HepG2 (cell line): ENCODE results near the gene IGLON5. TPM values are rescaled to one million over a fixed set of nuclear protein-coding genes. Genes with fewer than 3 reads are reported as not detected.

ENCODE experiments used
- CBX5 ChIP-seq: sonication (generic); formaldehyde crosslinking; IDR thresholded peaks from 2 replicates; pipeline ENCODE4 v1.4.0; 2020; ENCODE audit warnings: missing genetic modification reagents, borderline replicate concordance
- CEBPB ChIP-seq: IDR thresholded peaks from 2 replicates; pipeline ENCODE4 v1.6.1; 2011; ENCODE audit warnings: low read depth, low read length, improper control_type of control experiment, borderline replicate concordance
- CENPX ChIP-seq: sonication (generic); formaldehyde crosslinking; IDR thresholded peaks from 2 replicates; pipeline ENCODE4 v1.9.0; 2021; ENCODE audit warnings: mild to moderate bottlenecking, missing genetic modification reagents, moderate library complexity
- FOXM1 ChIP-seq: sonication (generic); formaldehyde crosslinking; IDR thresholded peaks from 2 replicates; pipeline ENCODE4 v1.5.0; 2020; ENCODE audit warnings: missing genetic modification reagents
- HOXD1 ChIP-seq: sonication (generic); formaldehyde crosslinking; IDR thresholded peaks from 2 replicates; pipeline ENCODE4 v1.5.0; 2020; ENCODE audit warnings: missing genetic modification reagents
- KDM5A ChIP-seq: fragments of 200-600 bp; sonication (generic); IDR thresholded peaks from 2 replicates; pipeline ENCODE4 v1.7.0; 2018; ENCODE audit warnings: antibody characterized with exemption, mild to moderate bottlenecking, low read length, borderline replicate concordance
- MED1 ChIP-seq: sonication (generic); formaldehyde crosslinking; IDR thresholded peaks from 2 replicates; pipeline ENCODE4 v1.4.0; 2020; ENCODE audit warnings: missing genetic modification reagents
- PAXIP1 ChIP-seq: sonication (generic); formaldehyde crosslinking; conservative IDR thresholded peaks from 2 replicates; pipeline ENCODE4 v1.4.0; 2020; ENCODE audit warnings: mild to moderate bottlenecking, missing genetic modification reagents, moderate library complexity
- REPIN1 ChIP-seq: sonication (generic); formaldehyde crosslinking; IDR thresholded peaks from 2 replicates; pipeline ENCODE4 v1.8.0; 2022; ENCODE audit warnings: missing genetic modification reagents, low read depth, mild to moderate bottlenecking, borderline replicate concordance
- RXRA ChIP-seq: sonication (generic); formaldehyde crosslinking; IDR thresholded peaks from 2 replicates; pipeline ENCODE4 v1.5.1; 2020; ENCODE audit warnings: missing genetic modification reagents
- SAP130 ChIP-seq: IDR thresholded peaks from 2 replicates; pipeline ENCODE4 v1.6.1; 2016; ENCODE audit warnings: low read depth
- TFDP2 ChIP-seq: sonication (generic); formaldehyde crosslinking; IDR thresholded peaks from 2 replicates; pipeline ENCODE4 v1.4.0; 2020; ENCODE audit warnings: missing genetic modification reagents
- THAP11 ChIP-seq: IDR thresholded peaks from 2 replicates; pipeline ENCODE4 v1.6.1; 2016; ENCODE audit warnings: missing biosample characterization, missing genetic modification reagents
- ZFAT ChIP-seq: sonication (generic); formaldehyde crosslinking; conservative IDR thresholded peaks from 2 replicates; pipeline ENCODE4 v1.8.1; 2023; ENCODE audit warnings: missing genetic modification reagents, inconsistent platforms
- ZFY ChIP-seq: sonication (generic); formaldehyde crosslinking; IDR thresholded peaks from 2 replicates; pipeline ENCODE4 v1.4.0; 2020; ENCODE audit warnings: missing genetic modification reagents
- ZNF280D ChIP-seq: sonication (generic); formaldehyde crosslinking; IDR thresholded peaks from 2 replicates; pipeline ENCODE4 v1.5.1; 2020; ENCODE audit warnings: mild to moderate bottlenecking, missing genetic modification reagents
- ZNF451 ChIP-seq: sonication (generic); formaldehyde crosslinking; IDR thresholded peaks from 2 replicates; pipeline ENCODE4 v1.5.0; 2020; ENCODE audit warnings: mild to moderate bottlenecking, missing genetic modification reagents
- ZNF574 ChIP-seq: sonication (generic); formaldehyde crosslinking; IDR thresholded peaks from 2 replicates; pipeline ENCODE4 v1.4.0; 2020; ENCODE audit warnings: missing genetic modification reagents
- ZSCAN21 ChIP-seq: sonication (generic); formaldehyde crosslinking; IDR thresholded peaks from 2 replicates; pipeline ENCODE4 v1.8.0; 2022; ENCODE audit warnings: mild to moderate bottlenecking, missing genetic modification reagents, moderate library complexity, borderline replicate concordance
- polyA plus RNA-seq, 8 experiments: library from polyadenylated mRNA; depleted of rRNA in 3 of 8; stranded (reverse) in 7 of 8; unstranded in 1 of 8; fragments of >200 nt; fragmentation: Illumina TruSeq in 4 of 8; extraction: Trizol in 4 of 8; gene quantifications; 2 replicates each; pipeline versions ENCODE4 v1.2.1 to v1.2.3, GENCODE V29; 2011 to 2016; ENCODE audit warnings: low read depth in 4 of 8, missing spikeins in 1 of 8, mixed read lengths in 1 of 8; ENCODE audit not compliant: insufficient read depth in 1 of 8
- total RNA-seq, 5 experiments: library from RNA; depleted of rRNA; stranded (reverse); fragments of >200 nt; fragmentation: Illumina TruSeq; extraction: Trizol; gene quantifications; 2 replicates each; pipeline ENCODE4 v1.2.3, GENCODE V29; 2016; ENCODE audit warnings: low read depth in 1 of 5

The IGLON5 gene
- total and polyA plus RNA-seq, 2 of the 13 experiments (the other 11 are each of a cell fraction or from before 2014, with no cell fraction given): 0.04 to 5.7 TPM

GRCh38 chr19:51367565-51368365, 56.3 kb downstream of the IGLON5 start (continued):
- TF ChIP-seq ZNF280D (CRISPR knock-in tag): peak; percentile 91
- no peak for TF ChIP-seq ZFAT (CRISPR knock-in tag)
- TF ChIP-seq SAP130 (CRISPR knock-in tag): peak; percentile 84
- TF ChIP-seq THAP11 (CRISPR knock-in tag): peak; percentile 59
- TF ChIP-seq ZFY (CRISPR knock-in tag): peak; percentile 80
- TF ChIP-seq KDM5A: no peak; the same call in 1 of the 2 replicates
- no peak for TF ChIP-seq CEBPB
- TF ChIP-seq CBX5 (CRISPR knock-in tag): no peak
- TF ChIP-seq REPIN1 (CRISPR knock-in tag): peak; percentile 64; the same call in 1 of the 2 replicates
- TF ChIP-seq ZNF574 (CRISPR knock-in tag): 0 out of 2 replicates have a peak, but pooled peaks have one; percentile 19
- no peak for TF ChIP-seq HOXD1 (CRISPR knock-in tag)
- TF ChIP-seq MED1 (CRISPR knock-in tag): peak; percentile 67
- TF ChIP-seq TFDP2: no peak; the same call in 1 of the 2 replicates
- peak; percentile 81 for TF ChIP-seq PAXIP1
- TF ChIP-seq RXRA (CRISPR knock-in tag): peak; percentile 71
- TF ChIP-seq ZNF451 (CRISPR knock-in tag): peak; percentile 87
- no peak for TF ChIP-seq FOXM1
- peak; percentile 86; the same call in 1 of the 2 replicates for TF ChIP-seq ZSCAN21 (CRISPR knock-in tag)
- no peak for TF ChIP-seq CENPX (CRISPR knock-in tag)
